Lower leg skin (tissue), 4 donors: ENCODE results near the gene LRP5. TPM values are rescaled to one million over a fixed set of nuclear protein-coding genes. Genes with fewer than 3 reads are reported as not detected.
"Not testable (repeated sequence)": the region's sequence is repeated elsewhere in the genome, so short reads cannot be mapped to it uniquely, and the experiment has no call there.

Source experiments
- DNase-seq, 2 donors: peaks; one replicate each; pipeline ENCODE4 v3.0.0-alpha.2; 2019; ENCODE audit warnings: low spot score in 2 of 2
- H3K4me3 ChIP-seq: fragments of 200-600 bp; sonication (generic); 2 replicates; pipeline ENCODE4 v1.5.1; 2017; ENCODE audit warnings: mild to moderate bottlenecking, low read depth; ENCODE audit not compliant: poor library complexity, severe bottlenecking
- CTCF ChIP-seq, 3 donors: fragments of 450-650 bp; IDR thresholded peaks; one replicate each; pipeline ENCODE4 v1.5.1; 2016; ENCODE audit warnings: antibody characterized with exemption in 3 of 3, mild to moderate bottlenecking in 3 of 3, moderate library complexity in 2 of 3
- POLR2A ChIP-seq, 2 donors: fragments of 450-650 bp; IDR thresholded peaks; one replicate each; pipeline ENCODE4 v1.6.1; 2016 to 2017; ENCODE audit warnings: antibody characterized with exemption in 2 of 2, mild to moderate bottlenecking in 1 of 2, moderate library complexity in 1 of 2
- WGBS, 2 donors: methylation state at CpG; one replicate each; pipeline ENCODE4 v1.1.5; 2018; 5-methylcytosine and 5-hydroxymethylcytosine counted together
- intact Hi-C: fragments of 100-400 bp; cut with DNase I; formaldehyde crosslinking; loops from one replicate; pipeline ENCODE4 v1.15.0; 2023; ENCODE audit warnings: low total_unique reads
- total RNA-seq, 4 donors: library from RNA; depleted of rRNA; stranded (reverse); fragments of >200 nt; gene quantifications; one replicate each; pipeline ENCODE4 v1.1.0, GENCODE V29; 2016

Gene LRP5
- total RNA-seq, 4 donors from 2014 or later = 25.0 to 53.5 (median 29.3) TPM

GRCh38 chr11:68340003-68340767 is 27.8 kb downstream of the LRP5 start:
- TF ChIP-seq POLR2A (IDR thresholded peaks at IDR 0.05) (no peak), CTCF (IDR thresholded peaks at IDR 0.05) (no peak)
- no peak overlapping the region for H3K4me3 ChIP-seq
- 88 to 90% methylated on average over 16 of the region's 16 CpGs for WGBS, 2 donors
- intact Hi-C loops = no loop called here
- no peak for DNase-seq

- H3K4me3 ChIP-seq = no peak overlapping the region
- intact Hi-C loops = no loop called here
- DNase-seq = no peak
- 69 to 71% methylated on average over 15 of the region's 15 CpGs for WGBS, 2 donors
- TF ChIP-seq POLR2A (IDR thresholded peaks at IDR 0.05) (no peak), CTCF (IDR thresholded peaks at IDR 0.05) (no peak)
Measured at GRCh38 chr11:68340784-68341556, 28.6 kb downstream of the LRP5 start.

- TF ChIP-seq CTCF (IDR thresholded peaks at IDR 0.05) (no peak), POLR2A (IDR thresholded peaks at IDR 0.05) (no peak)
- intact Hi-C loops = no loop called here
- WGBS, 2 donors = 57 to 59% methylated on average over 21 of the region's 21 CpGs
- DNase-seq = no peak
- H3K4me3 ChIP-seq = no peak overlapping the region
Measured at GRCh38 chr11:68341557-68342458, 29.4 kb downstream of the LRP5 start.

GRCh38 chr11:68342459-68343158 is 30.2 kb downstream of the LRP5 start:
- H3K4me3 ChIP-seq = no peak overlapping the region
- no peak for DNase-seq
- WGBS, 2 donors = 55% methylated on average over 12 to 13 of the region's 13 CpGs
- intact Hi-C loops = no loop called here
- TF ChIP-seq CTCF (IDR thresholded peaks at IDR 0.05) (no peak), POLR2A (IDR thresholded peaks at IDR 0.05) (no peak)

- TF ChIP-seq CTCF (IDR thresholded peaks at IDR 0.05) = no peak
- TF ChIP-seq POLR2A (IDR thresholded peaks at IDR 0.05) = no peak
- intact Hi-C loops = no loop called here
- 66 to 78% methylated on average over 8 to 14 of the region's 14 CpGs for WGBS, 2 donors
- DNase-seq = no peak
- H3K4me3 ChIP-seq = no peak overlapping the region
Measured at GRCh38 chr11:68343761-68344256, 31.4 kb downstream of the LRP5 start.

GRCh38 chr11:68344821-68345220 is 32.4 kb downstream of the LRP5 start:
- DNase-seq, intact Hi-C loops, H3K4me3 ChIP-seq: not testable (repeated sequence)
- 87 to 90% methylated on average over 7 of the region's 7 CpGs for WGBS, 2 donors
